Measurements from ENCODE around the gene KCMF1. TPM values are rescaled to one million over a fixed set of nuclear protein-coding genes. Genes with fewer than 3 reads are reported as not detected.

KCMF1 gene
- polyA plus RNA-seq, 3 donors, result 22.5 to 52.9 (median 28.5) TPM

DNA sequence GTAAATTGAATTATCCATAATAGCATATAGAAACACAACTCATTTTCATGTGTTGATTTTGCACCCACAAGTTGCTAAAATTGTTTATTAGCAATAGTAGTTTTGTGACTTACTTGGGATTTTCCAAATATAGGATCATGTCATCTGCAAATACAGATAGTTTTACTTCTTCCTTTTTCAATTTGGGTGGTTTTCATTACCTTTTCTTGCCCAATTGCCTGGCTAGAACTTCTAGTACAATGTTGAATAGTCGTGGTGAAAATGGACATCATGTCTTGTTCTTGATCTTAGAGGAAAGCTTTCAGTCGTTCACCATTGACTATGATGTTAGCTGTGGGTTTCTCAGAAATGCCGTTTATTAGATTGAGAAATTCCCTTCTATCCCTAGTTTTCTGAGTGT, 102.1 kb downstream of the KCMF1 start:
- H3K4me1 ChIP-seq (ENCODE audit: control insufficient read depth in 1 of 2, insufficient read depth in 2 of 2, low read length in 2 of 2), result no peaks in the 10 kb centered on the region
- WGBS (ENCODE audit: insufficient coverage), result no CpG with 5 or more reads among the region's 3 CpGs
- H3K36me3 ChIP-seq (replicated peaks in 1 of 2; ENCODE audit: control insufficient read depth in 1 of 2, insufficient read depth in 2 of 2, low read length in 2 of 2), result no peaks in the 10 kb centered on the region

DNA sequence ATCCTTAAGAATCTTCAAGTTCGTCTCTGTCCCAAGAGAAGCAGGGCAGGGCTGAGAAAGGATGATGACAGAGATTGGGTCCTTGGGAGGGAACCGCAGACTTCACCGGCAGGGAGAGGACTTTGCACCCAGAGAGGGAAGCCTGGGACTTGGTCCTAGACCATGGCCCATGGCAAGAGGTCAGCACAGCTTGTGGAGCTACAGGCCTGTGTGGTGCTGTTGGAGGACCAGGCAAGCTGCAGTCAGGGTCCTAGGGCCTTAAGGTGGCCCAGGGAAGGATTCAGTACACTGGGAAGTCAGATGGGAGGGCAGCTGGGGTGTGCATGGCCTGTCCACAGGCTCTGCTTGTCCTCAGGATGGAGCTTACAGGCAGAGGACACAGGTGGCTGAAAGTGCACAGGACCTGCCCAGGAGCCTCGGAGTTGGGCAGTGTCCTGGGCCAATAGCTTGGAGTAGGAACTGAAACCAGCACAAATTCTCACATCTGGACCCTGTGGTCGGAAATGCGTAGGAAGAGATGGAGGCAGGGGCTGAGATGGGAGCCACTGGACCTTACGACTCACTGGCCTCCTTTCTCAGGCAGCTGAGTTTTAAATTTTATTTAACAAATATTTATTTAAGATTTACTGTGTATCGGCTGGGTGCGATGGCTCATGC, 105.8 kb downstream of the KCMF1 start:
- no peak overlapping the region for H3K27ac ChIP-seq (ENCODE audit: low read depth in 1 of 2, low read length in 2 of 2)
- no peak overlapping the region for H3K4me3 ChIP-seq (replicated peaks in 1 of 3; ENCODE audit: low read depth in 2 of 3, low read length in 3 of 3)
- Mint-ChIP-seq H3K9me3 (peaks cover 0 to 7% (median 2%) of the 10 kb centered on the region in 7 donors), H3K27ac (peak overlapping the region in 1 of 7 donors; percentile 40), H3K4me3 (peak overlapping the region in 1 of 2 donors; percentile 34), H3K27me3 (ENCODE audit: low read depth in 3 of 3) (peaks cover 0 to 8% (median 0%) of the 10 kb centered on the region in 3 donors), H3K4me1 (peaks cover 15% of the 10 kb centered on the region), H3K36me3 (no peaks in the 10 kb centered on the region)
- TF ChIP-seq, protein P1, sequence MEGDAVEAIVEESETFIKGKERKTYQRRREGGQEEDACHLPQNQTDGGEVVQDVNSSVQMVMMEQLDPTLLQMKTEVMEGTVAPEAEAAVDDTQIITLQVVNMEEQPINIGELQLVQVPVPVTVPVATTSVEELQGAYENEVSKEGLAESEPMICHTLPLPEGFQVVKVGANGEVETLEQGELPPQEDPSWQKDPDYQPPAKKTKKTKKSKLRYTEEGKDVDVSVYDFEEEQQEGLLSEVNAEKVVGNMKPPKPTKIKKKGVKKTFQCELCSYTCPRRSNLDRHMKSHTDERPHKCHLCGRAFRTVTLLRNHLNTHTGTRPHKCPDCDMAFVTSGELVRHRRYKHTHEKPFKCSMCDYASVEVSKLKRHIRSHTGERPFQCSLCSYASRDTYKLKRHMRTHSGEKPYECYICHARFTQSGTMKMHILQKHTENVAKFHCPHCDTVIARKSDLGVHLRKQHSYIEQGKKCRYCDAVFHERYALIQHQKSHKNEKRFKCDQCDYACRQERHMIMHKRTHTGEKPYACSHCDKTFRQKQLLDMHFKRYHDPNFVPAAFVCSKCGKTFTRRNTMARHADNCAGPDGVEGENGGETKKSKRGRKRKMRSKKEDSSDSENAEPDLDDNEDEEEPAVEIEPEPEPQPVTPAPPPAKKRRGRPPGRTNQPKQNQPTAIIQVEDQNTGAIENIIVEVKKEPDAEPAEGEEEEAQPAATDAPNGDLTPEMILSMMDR (IDR thresholded peaks at IDR 0.05), result no peak
- no peaks in the 10 kb centered on the region for H4K20me1 ChIP-seq (ENCODE audit: insufficient read depth, low read length)
- peaks cover 3 to 5% of the 10 kb centered on the region in 2 donors for H3K9me3 ChIP-seq (replicated peaks in 1 of 2; ENCODE audit: control insufficient read depth in 1 of 2, insufficient read depth in 1 of 2, low read length in 2 of 2)
- H3K9ac ChIP-seq (ENCODE audit: insufficient read depth, low read length, poor library complexity, severe bottlenecking), result no peak overlapping the region
- H3K36me3 ChIP-seq (replicated peaks in 1 of 2; ENCODE audit: control insufficient read depth in 1 of 2, insufficient read depth in 2 of 2, low read length in 2 of 2), result no peaks in the 10 kb centered on the region
- no peaks in the 10 kb centered on the region for H3K79me2 ChIP-seq (ENCODE audit: insufficient read depth, low read length)
- DNase-seq, result no peak
- H3K4me2 ChIP-seq (replicated peaks; ENCODE audit: extremely low read depth, low read length, poor library complexity, severe bottlenecking), result no peak overlapping the region
- H3K4me1 ChIP-seq (ENCODE audit: control insufficient read depth in 1 of 2, insufficient read depth in 2 of 2, low read length in 2 of 2), result no peaks in the 10 kb centered on the region
- no peaks in the 10 kb centered on the region for H3K27me3 ChIP-seq (ENCODE audit: control insufficient read depth in 2 of 2, insufficient read depth in 2 of 2, low read length in 2 of 2)
- no peak overlapping the region for H2AFZ ChIP-seq (ENCODE audit: insufficient read depth, low read depth, low read length, poor library complexity, severe bottlenecking)
- intact Hi-C loops (cut with micrococcal nuclease), result no loop called here
- 100% methylated on average over 3 of the region's 9 CpGs for WGBS (ENCODE audit: insufficient coverage)

More for the DNA sequence above, 102.1 kb downstream of the KCMF1 start:
- Histone ChIP-seq H4K20me1 (ENCODE audit: insufficient read depth, low read length) (no peaks in the 10 kb centered on the region), H3K27me3 (ENCODE audit: control insufficient read depth in 2 of 2, insufficient read depth in 2 of 2, low read length in 2 of 2) (no peaks in the 10 kb centered on the region), H3K4me2 (replicated peaks; ENCODE audit: extremely low read depth, low read length, poor library complexity, severe bottlenecking) (no peak overlapping the region), H3K79me2 (ENCODE audit: insufficient read depth, low read length) (no peaks in the 10 kb centered on the region), H2AFZ (ENCODE audit: insufficient read depth, low read depth, low read length, poor library complexity, severe bottlenecking) (no peak overlapping the region), H3K9ac (ENCODE audit: insufficient read depth, low read length, poor library complexity, severe bottlenecking) (no peak overlapping the region), H3K27ac (ENCODE audit: low read depth in 1 of 2, low read length in 2 of 2) (no peak overlapping the region), H3K4me3 (replicated peaks in 1 of 3; ENCODE audit: low read depth in 2 of 3, low read length in 3 of 3) (no peak overlapping the region), H3K9me3 (replicated peaks in 1 of 2; ENCODE audit: control insufficient read depth in 1 of 2, insufficient read depth in 1 of 2, low read length in 2 of 2) (no peaks in the 10 kb centered on the region)
- Mint-ChIP-seq H3K36me3 (no peaks in the 10 kb centered on the region), H3K4me3 (no peak overlapping the region), H3K4me1 (peaks cover 10% of the 10 kb centered on the region), H3K27me3 (ENCODE audit: low read depth in 3 of 3) (peaks cover 0 to 1% (median 0%) of the 10 kb centered on the region in 3 donors), H3K27ac (no peak overlapping the region), H3K9me3 (peaks cover 0 to 1% (median 0%) of the 10 kb centered on the region in 7 donors)
- TF ChIP-seq, protein P1 (IDR thresholded peaks at IDR 0.05), result no peak
- DNase-seq, result peak in 1 of 3 donors; percentile 19
- intact Hi-C loops (cut with micrococcal nuclease), result no loop called here
